B cell (primary cell): Measurements from ENCODE around the gene STARD3.

ENCODE experiments used
- EZH2 ChIP-seq: IDR thresholded peaks from 2 replicates; pipeline ENCODE4 v1.6.1; 2012; ENCODE audit warnings: borderline replicate concordance, low read depth, mild to moderate bottlenecking, moderate library complexity, low read length; ENCODE audit not compliant: insufficient read depth, poor library complexity, severe bottlenecking
- TF ChIP-seq, protein P1 (sequence below): fragments of 200-600 bp; IDR thresholded peaks from one replicate; pipeline ENCODE4 v1.8.0; 2022; ENCODE audit warnings: antibody characterized with exemption, mild to moderate bottlenecking

DNA sequence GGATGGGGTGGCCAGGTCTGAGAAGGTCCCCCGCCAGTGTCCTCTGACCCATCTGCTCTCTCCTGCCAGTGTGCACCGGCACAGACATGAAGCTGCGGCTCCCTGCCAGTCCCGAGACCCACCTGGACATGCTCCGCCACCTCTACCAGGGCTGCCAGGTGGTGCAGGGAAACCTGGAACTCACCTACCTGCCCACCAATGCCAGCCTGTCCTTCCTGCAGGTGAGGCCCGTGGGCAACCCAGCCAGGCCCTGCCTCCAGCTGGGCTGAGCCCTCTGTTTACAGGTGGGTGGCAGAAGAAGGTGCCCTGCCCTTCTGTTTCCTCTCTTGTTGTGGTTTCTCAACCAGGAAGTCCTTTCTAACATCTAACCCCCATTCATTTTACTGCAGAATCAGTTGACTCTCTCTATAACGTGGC lies 70.0 kb downstream of the STARD3 start:
- TF ChIP-seq, protein P1, sequence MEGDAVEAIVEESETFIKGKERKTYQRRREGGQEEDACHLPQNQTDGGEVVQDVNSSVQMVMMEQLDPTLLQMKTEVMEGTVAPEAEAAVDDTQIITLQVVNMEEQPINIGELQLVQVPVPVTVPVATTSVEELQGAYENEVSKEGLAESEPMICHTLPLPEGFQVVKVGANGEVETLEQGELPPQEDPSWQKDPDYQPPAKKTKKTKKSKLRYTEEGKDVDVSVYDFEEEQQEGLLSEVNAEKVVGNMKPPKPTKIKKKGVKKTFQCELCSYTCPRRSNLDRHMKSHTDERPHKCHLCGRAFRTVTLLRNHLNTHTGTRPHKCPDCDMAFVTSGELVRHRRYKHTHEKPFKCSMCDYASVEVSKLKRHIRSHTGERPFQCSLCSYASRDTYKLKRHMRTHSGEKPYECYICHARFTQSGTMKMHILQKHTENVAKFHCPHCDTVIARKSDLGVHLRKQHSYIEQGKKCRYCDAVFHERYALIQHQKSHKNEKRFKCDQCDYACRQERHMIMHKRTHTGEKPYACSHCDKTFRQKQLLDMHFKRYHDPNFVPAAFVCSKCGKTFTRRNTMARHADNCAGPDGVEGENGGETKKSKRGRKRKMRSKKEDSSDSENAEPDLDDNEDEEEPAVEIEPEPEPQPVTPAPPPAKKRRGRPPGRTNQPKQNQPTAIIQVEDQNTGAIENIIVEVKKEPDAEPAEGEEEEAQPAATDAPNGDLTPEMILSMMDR = no peak
- TF ChIP-seq EZH2 = no peak
